Measurements from ENCODE around the gene ALMS1.
"Not testable (repeated sequence)": the region's sequence is repeated elsewhere in the genome, so short reads cannot be mapped to it uniquely, and the experiment has no call there.

GRCh38 chr2:73462388-73462787 is 76.8 kb downstream of the ALMS1 start:
- TF ChIP-seq CTCF, POLR2A (IDR thresholded peaks at IDR 0.05): not testable (repeated sequence)
